DOHH2 (cell line): ENCODE results near the gene WDFY3.

Experiments
- CTCF ChIP-seq: fragments of 200-600 bp; sonication (generic); IDR thresholded peaks from one replicate; pipeline ENCODE4 v1.5.1; 2014; ENCODE audit warnings: antibody characterized with exemption, mild to moderate bottlenecking, low read depth, low read length; ENCODE audit not compliant: poor library complexity, severe bottlenecking
- EZH2phosphoT487 ChIP-seq: fragments of 200-600 bp; sonication (generic); IDR thresholded peaks from 2 replicates; pipeline ENCODE4 v1.6.1; 2017; ENCODE audit warnings: borderline replicate concordance, mild to moderate bottlenecking, antibody characterized with exemption, low read length, moderate library complexity, mixed read lengths

GRCh38 chr4:84718699-84719098, 247.8 kb downstream of the WDFY3 start:
- TF ChIP-seq CTCF (no peak), EZH2phosphoT487 (no peak)
